Caco-2 (cell line): Measurements from ENCODE around the gene YBX1. TPM values are rescaled to one million over a fixed set of nuclear protein-coding genes. Genes with fewer than 3 reads are reported as not detected.
A peak's percentile ranks its signal among the peaks of the same experiment; 100 is the strongest.

Experiments
- BruUV-seq: library from RNA; stranded (reverse); fragments of 400-500 nt; replicated peaks from 2 replicates; lab custom pipeline; 2021; lab: Mats Ljungman, UMichigan
- CTCF ChIA-PET: fragments of 300-600 bp; sonication (Branson Sonifier 250); formaldehyde crosslinking; loops from one replicate; lab custom pipeline; 2022; ENCODE audit warnings: antibody characterized with exemption; lab: Charles Lee
- POLR2A ChIA-PET: fragments of 300-600 bp; sonication (Branson Sonifier 250); formaldehyde crosslinking; loops from one replicate; lab custom pipeline; 2022; ENCODE audit warnings: antibody characterized with exemption; lab: Charles Lee
- DNase-seq, 2 experiments: peaks; one replicate each; pipeline versions ENCODE4 v3.0.0 to v3.0.0-alpha.2; 2020 to 2022
- H3K27me3 ChIP-seq: replicated peaks from 2 replicates; pipeline ENCODE4 v1.6.0; 2011; ENCODE audit warnings: low read length; ENCODE audit not compliant: control insufficient read depth, insufficient read depth
- H3K36me3 ChIP-seq: 2 replicates; pipeline ENCODE4 v1.5.1; 2011; ENCODE audit warnings: low read length; ENCODE audit not compliant: control insufficient read depth, insufficient read depth
- H3K4me1 ChIP-seq: fragments of 250-450 bp; sonication (Bioruptor Pico); 2 replicates; pipeline ENCODE4 v1.5.1; 2020; ENCODE audit warnings: mild to moderate bottlenecking
- H3K4me3 ChIP-seq: 2 replicates; pipeline ENCODE4 v1.5.1; 2011; ENCODE audit warnings: low read depth, mild to moderate bottlenecking, control low read depth, low read length
- H3K9me3 ChIP-seq: fragments of 250-450 bp; sonication (Bioruptor Pico); 2 replicates; pipeline ENCODE4 v1.5.1; 2020; ENCODE audit warnings: mild to moderate bottlenecking, moderate library complexity
- H3K27ac Mint-ChIP-seq: one replicate; pipeline ENCODE4 v1.8.0; 2022; ENCODE audit warnings: mixed read lengths; ENCODE audit not compliant: unreplicated experiment
- H3K27me3 Mint-ChIP-seq: one replicate; pipeline ENCODE4 v1.8.0; 2022; ENCODE audit warnings: mixed read lengths; ENCODE audit not compliant: insufficient read depth, unreplicated experiment
- H3K36me3 Mint-ChIP-seq: one replicate; pipeline ENCODE4 v1.8.0; 2022; ENCODE audit warnings: mild to moderate bottlenecking, mixed read lengths; ENCODE audit not compliant: insufficient read depth, unreplicated experiment
- H3K4me1 Mint-ChIP-seq: one replicate; pipeline ENCODE4 v1.8.0; 2022; ENCODE audit warnings: low read depth, mixed read lengths; ENCODE audit not compliant: unreplicated experiment
- H3K4me3 Mint-ChIP-seq: one replicate; pipeline ENCODE4 v1.8.0; 2022; ENCODE audit warnings: mild to moderate bottlenecking, moderate library complexity, mixed read lengths; ENCODE audit not compliant: unreplicated experiment
- H3K9me3 Mint-ChIP-seq: one replicate; pipeline ENCODE4 v1.8.0; 2022; ENCODE audit warnings: mixed read lengths; ENCODE audit not compliant: unreplicated experiment
- intact Hi-C: fragments of 100-400 bp; cut with micrococcal nuclease; formaldehyde crosslinking; loops from one replicate; pipeline ENCODE4 v1.10.0; 2022; ENCODE audit not compliant: unreplicated experiment
- total RNA-seq: library from RNA; stranded (reverse); gene quantifications from 2 replicates; pipeline ENCODE4 v1.2.3, GENCODE V29; 2022
- TF ChIP-seq, protein P1 (sequence below), 2 experiments: fragments of 200-600 bp in 1 of 2; IDR thresholded peaks; 1 replicate in 1 of 2; 2 replicates in 1 of 2; pipeline versions ENCODE4 v1.5.1 to v1.8.0; 2011 to 2022; ENCODE audit warnings: antibody characterized with exemption in 1 of 2, control low read depth in 1 of 2, inconsistent platforms in 1 of 2, low read depth in 1 of 2, low read length in 1 of 2, mild to moderate bottlenecking in 1 of 2, moderate library complexity in 1 of 2; ENCODE audit not compliant: insufficient read depth in 1 of 2, severe bottlenecking in 1 of 2, unreplicated experiment in 1 of 2

Gene YBX1
- total RNA-seq, 1 experiment from 2014 or later = 567 TPM

DNA sequence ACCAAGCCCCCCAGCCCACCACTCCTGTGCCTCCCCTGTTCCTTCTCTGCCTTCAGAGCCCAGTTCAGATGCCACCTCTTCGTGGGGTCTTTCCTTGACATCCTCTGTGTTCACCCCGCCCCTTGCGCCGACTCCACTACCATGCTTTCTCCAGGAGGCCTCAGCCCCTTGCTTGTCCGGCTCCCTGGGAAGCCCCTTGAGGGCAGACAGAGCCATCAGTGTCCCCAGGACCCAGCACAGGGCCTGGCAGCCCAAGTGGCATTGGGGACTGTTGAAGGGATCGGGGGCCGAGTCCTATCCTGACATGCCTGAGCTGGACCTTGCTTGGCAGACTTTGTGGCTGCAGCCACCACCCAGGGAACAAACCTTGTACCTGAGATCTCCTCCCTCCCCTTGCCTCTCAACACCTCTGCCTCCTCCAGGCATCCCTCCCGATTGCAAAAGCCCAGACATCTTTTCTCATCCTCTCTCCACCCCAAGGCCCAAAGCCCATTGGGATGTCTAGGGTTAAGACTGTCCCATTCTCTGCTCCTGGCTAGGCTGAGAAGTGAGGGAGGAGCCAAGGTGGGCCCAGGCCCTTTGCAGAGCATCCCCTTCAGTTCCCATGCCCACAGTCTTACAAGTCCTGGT is 54.5 kb downstream of the YBX1 start:
- CTCF ChIA-PET = interaction anchor here (0.7 to 1.4 kb wide), 2 partner anchors 21 to 337 kb away, joined by 3 to 4 read pairs; no protein-coding TSS in a partner anchor
- intact Hi-C loops = no loop called here
- no peak for DNase-seq
- TF ChIP-seq, protein P1, sequence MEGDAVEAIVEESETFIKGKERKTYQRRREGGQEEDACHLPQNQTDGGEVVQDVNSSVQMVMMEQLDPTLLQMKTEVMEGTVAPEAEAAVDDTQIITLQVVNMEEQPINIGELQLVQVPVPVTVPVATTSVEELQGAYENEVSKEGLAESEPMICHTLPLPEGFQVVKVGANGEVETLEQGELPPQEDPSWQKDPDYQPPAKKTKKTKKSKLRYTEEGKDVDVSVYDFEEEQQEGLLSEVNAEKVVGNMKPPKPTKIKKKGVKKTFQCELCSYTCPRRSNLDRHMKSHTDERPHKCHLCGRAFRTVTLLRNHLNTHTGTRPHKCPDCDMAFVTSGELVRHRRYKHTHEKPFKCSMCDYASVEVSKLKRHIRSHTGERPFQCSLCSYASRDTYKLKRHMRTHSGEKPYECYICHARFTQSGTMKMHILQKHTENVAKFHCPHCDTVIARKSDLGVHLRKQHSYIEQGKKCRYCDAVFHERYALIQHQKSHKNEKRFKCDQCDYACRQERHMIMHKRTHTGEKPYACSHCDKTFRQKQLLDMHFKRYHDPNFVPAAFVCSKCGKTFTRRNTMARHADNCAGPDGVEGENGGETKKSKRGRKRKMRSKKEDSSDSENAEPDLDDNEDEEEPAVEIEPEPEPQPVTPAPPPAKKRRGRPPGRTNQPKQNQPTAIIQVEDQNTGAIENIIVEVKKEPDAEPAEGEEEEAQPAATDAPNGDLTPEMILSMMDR (IDR thresholded peaks at IDR 0.05; ENCODE audit: insufficient read depth in 1 of 2, low read depth in 1 of 2, low read length in 1 of 2, severe bottlenecking in 1 of 2, unreplicated experiment in 1 of 2) = no peak
- Mint-ChIP-seq H3K27ac (peak overlapping the region; percentile 75), H3K36me3 (no peaks in the 10 kb centered on the region), H3K9me3 (no peaks in the 10 kb centered on the region), H3K27me3 (no peaks in the 10 kb centered on the region), H3K4me3 (no peak overlapping the region), H3K4me1 (peaks cover 12% of the 10 kb centered on the region)
- Histone ChIP-seq H3K4me1 (peaks cover 25% of the 10 kb centered on the region), H3K36me3 (no peaks in the 10 kb centered on the region), H3K9me3 (no peaks in the 10 kb centered on the region), H3K4me3 (no peak overlapping the region), H3K27me3 (no peaks in the 10 kb centered on the region)
- POLR2A ChIA-PET = no interaction called here
- BruUV-seq = no TSS peak

DNA sequence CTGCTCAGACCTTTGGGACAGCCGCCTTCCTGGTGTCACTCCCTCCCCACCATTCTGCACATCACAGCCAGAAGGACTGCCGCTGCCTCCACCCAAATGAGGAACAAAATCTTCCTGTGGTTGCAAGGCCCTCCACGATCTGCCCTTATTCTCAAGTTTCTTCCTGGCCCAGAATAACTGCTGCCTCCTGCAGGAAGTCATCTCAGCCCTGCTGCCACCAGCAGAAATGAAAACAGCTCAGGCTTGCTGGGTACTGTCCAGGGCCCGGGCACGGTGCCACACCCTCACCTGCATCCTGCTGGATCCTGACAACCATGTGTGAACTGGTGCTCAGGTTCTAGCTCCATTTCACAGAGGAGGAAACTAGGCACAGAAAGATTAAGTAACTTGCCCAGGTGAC is 55.0 kb downstream of the YBX1 start:
- H3K4me1 Mint-ChIP-seq = peaks cover 12% of the 10 kb centered on the region
- ChIA-PET CTCF (no interaction called here), POLR2A (no interaction called here)
- Histone ChIP-seq H3K4me3 (no peak overlapping the region), H3K4me1 (peaks cover 25% of the 10 kb centered on the region), H3K9me3 (no peaks in the 10 kb centered on the region), H3K36me3 (no peaks in the 10 kb centered on the region), H3K27me3 (no peaks in the 10 kb centered on the region)
- no peak overlapping the region for H3K27ac Mint-ChIP-seq
- H3K9me3 Mint-ChIP-seq = no peaks in the 10 kb centered on the region
- H3K36me3 Mint-ChIP-seq = no peaks in the 10 kb centered on the region
- H3K27me3 Mint-ChIP-seq = no peaks in the 10 kb centered on the region
- no peak for DNase-seq
- TF ChIP-seq, protein P1 (IDR thresholded peaks at IDR 0.05; ENCODE audit: insufficient read depth in 1 of 2, low read depth in 1 of 2, low read length in 1 of 2, severe bottlenecking in 1 of 2, unreplicated experiment in 1 of 2) = no peak
- BruUV-seq = no TSS peak
- intact Hi-C loops = no loop called here
- H3K4me3 Mint-ChIP-seq = no peak overlapping the region

DNA sequence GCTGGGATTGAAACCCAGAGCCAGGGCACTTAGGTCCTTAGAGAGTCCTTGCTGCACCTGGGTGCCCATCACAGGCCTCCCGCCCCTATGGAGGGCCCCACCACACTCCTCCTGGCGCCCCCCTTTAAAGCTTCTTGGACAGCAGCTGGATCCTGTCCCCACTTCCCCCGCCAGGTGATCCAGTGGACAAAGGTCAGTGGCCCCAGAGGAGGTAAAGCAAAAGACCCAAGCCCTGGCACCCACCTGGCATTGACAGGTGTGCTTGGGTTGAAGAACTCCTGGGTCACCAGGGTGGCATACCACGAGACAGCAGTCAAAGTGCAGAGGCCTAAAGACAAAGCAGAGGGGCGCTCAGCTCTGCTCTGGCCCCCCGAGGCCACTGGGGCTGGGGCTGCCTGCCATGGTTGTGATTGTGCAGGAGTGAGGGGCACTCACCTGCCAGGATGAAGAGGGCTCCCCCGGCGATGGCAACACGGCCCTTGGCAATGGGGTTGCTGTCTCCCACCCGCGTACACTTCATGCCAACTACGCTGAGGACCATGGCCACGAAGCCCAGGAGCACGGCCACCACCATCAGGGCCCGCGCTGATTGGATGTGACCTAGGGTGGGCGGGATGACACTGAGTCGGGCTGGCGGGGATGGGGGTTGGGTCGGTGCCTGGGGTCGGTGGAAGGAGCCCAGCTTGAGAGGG is 55.9 kb downstream of the YBX1 start:
- Histone ChIP-seq H3K9me3 (no peaks in the 10 kb centered on the region), H3K36me3 (no peaks in the 10 kb centered on the region), H3K27me3 (no peaks in the 10 kb centered on the region), H3K4me1 (peaks cover 25% of the 10 kb centered on the region), H3K4me3 (no peak overlapping the region)
- TF ChIP-seq, protein P1 (IDR thresholded peaks at IDR 0.05; ENCODE audit: insufficient read depth in 1 of 2, low read depth in 1 of 2, low read length in 1 of 2, severe bottlenecking in 1 of 2, unreplicated experiment in 1 of 2) = no peak
- Mint-ChIP-seq H3K9me3 (no peaks in the 10 kb centered on the region), H3K4me1 (peaks cover 12% of the 10 kb centered on the region), H3K27ac (no peak overlapping the region), H3K27me3 (no peaks in the 10 kb centered on the region), H3K4me3 (no peak overlapping the region), H3K36me3 (no peaks in the 10 kb centered on the region)
- ChIA-PET CTCF (no interaction called here), POLR2A (no interaction called here)
- no TSS peak for BruUV-seq
- intact Hi-C loops = no loop called here
- no peak for DNase-seq
